ENCODE data around the gene UBE2I.

UBE2I gene

GRCh38 chr16:1282324-1282973, 27.0 kb upstream of the UBE2I start:
- ChIA-PET CTCF (interaction anchor here (0.6 kb wide), 1 partner anchor 48 kb away, joined by 3 read pairs; no protein-coding TSS in a partner anchor), POLR2A (ENCODE audit: low non-redundant PET) (no interaction called here)
- H3K27ac ChIP-seq = no peak overlapping the region
- no peak for DNase-seq (ENCODE audit: low spot score)
- TF ChIP-seq CTCF (conservative IDR thresholded peaks at IDR 0.05; ENCODE audit: low read depth) = no peak

- DNase-seq (ENCODE audit: low spot score) = no peak
- TF ChIP-seq CTCF (conservative IDR thresholded peaks at IDR 0.05; ENCODE audit: low read depth) = no peak
- POLR2A ChIA-PET (ENCODE audit: low non-redundant PET) = no interaction called here
- CTCF ChIA-PET = no interaction called here
- no peak overlapping the region for H3K27ac ChIP-seq
Measured at GRCh38 chr16:1283296-1283695, 26.1 kb upstream of the UBE2I start.

- DNase-seq (ENCODE audit: low spot score) = no peak
- no peak for TF ChIP-seq CTCF (conservative IDR thresholded peaks at IDR 0.05; ENCODE audit: low read depth)
- ChIA-PET POLR2A (ENCODE audit: low non-redundant PET) (no interaction called here), CTCF (interaction anchor here (0.7 kb wide), 2 partner anchors 23 to 81 kb away, joined by 3 read pairs; no protein-coding TSS in a partner anchor)
- H3K27ac ChIP-seq = no peak overlapping the region
Measured at GRCh38 chr16:1283996-1284616, 25.3 kb upstream of the UBE2I start.

- no peak for TF ChIP-seq CTCF (conservative IDR thresholded peaks at IDR 0.05; ENCODE audit: low read depth)
- H3K27ac ChIP-seq = no peak overlapping the region
- POLR2A ChIA-PET (ENCODE audit: low non-redundant PET) = no interaction called here
- DNase-seq (ENCODE audit: low spot score) = no peak
- CTCF ChIA-PET = no interaction called here
Measured at GRCh38 chr16:1285669-1286512, 23.5 kb upstream of the UBE2I start.

GRCh38 chr16:1286513-1287094, 22.8 kb upstream of the UBE2I start:
- DNase-seq (ENCODE audit: low spot score) = no peak
- H3K27ac ChIP-seq = no peak overlapping the region
- ChIA-PET CTCF (no interaction called here), POLR2A (ENCODE audit: low non-redundant PET) (no interaction called here)
- TF ChIP-seq CTCF (conservative IDR thresholded peaks at IDR 0.05; ENCODE audit: low read depth) = no peak

GRCh38 chr16:1287982-1288670, 21.3 kb upstream of the UBE2I start:
- TF ChIP-seq CTCF (conservative IDR thresholded peaks at IDR 0.05; ENCODE audit: low read depth) = no peak
- ChIA-PET POLR2A (ENCODE audit: low non-redundant PET) (no interaction called here), CTCF (no interaction called here)
- H3K27ac ChIP-seq = no peak overlapping the region
- no peak for DNase-seq (ENCODE audit: low spot score)
